HG03565 (cell line): ENCODE data around the gene MCTS1.
A peak's percentile ranks its signal among the peaks of the same experiment; 100 is the strongest.
"Not testable (repeated sequence)": the region's sequence is repeated elsewhere in the genome, so short reads cannot be mapped to it uniquely, and the experiment has no call there.

ENCODE experiments used
- ATAC-seq: cut with Tn5 transposase; IDR thresholded peaks from one replicate; pipeline ENCODE4 v1.9.1; 2021; ENCODE audit warnings: mild to moderate bottlenecking, moderate library complexity; ENCODE audit not compliant: unreplicated experiment

Gene MCTS1

GRCh38 chrX:120625371-120625770, 21.5 kb downstream of the MCTS1 start:
- no peak for ATAC-seq

- peak; percentile 95 for ATAC-seq
Measured at GRCh38 chrX:120629667-120630537, 26.0 kb downstream of the MCTS1 start, which contains the start of gene C1GALT1C1. TSS of gene C1GALT1C1 (minus strand) at chrX:120630054. CDS start at chrX:120627166, 2,888 bp downstream.

DNA sequence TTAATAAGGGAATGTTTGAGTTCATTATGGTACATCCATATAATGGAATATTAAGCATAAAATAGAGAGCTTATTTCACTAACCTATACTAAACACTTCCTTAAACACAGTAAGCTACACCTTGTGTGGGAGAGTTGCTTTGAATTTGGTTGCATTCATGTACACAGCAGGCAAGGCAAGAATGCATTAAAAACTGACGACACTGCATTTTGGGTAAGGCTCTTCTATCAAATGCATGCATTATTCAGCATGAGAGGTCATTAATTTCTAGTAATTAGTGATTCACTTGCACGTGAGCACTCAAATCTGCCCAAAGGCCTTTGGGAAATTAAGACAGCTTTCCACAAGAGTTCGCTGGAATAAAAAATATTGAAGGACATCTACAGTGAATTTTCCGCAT, 34.7 kb downstream of the MCTS1 start:
- no peak for ATAC-seq

DNA sequence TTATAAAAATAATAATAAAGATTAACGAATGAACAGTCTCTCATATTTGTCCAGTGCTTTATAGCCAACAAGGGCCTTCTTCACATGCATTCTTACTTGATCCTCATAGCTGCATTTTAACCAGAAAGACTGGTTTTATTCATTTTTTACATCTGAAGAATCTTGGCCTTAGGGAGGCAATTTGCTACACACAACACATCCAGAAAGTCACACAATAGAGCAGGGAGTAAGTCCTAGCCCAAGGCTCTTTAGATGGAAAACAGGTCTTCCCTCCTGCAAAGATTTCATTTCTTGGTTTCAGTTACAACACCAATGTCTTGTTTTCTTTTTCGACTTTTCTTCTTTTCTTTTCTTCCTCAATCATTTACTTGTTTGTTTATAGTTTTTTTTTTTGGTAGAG, 39.0 kb downstream of the MCTS1 start:
- no peak for ATAC-seq

- no peak for ATAC-seq
Measured at GRCh38 chrX:120647127-120647526, 43.2 kb downstream of the MCTS1 start.

GRCh38 chrX:120652256-120652655, 48.4 kb downstream of the MCTS1 start:
- not testable (repeated sequence) for ATAC-seq

DNA sequence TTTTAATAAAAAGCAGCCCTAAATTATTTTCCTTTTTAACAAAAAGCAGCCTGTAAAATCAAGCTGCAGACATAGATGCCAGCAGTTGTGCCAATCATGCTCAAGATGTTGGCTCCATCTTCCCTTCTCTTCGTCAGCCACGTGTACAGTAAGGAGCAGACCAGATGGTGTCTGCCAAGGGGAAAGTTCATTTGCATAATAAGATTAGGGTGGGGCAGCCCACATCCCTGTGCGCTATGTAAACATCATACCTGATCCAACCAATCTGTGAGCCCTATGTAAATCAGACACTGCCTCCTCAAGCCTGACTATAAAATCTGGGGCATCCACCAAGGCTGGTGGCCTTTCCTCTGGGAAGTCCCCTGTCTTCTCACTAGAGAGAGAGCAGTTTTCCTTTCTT, 49.1 kb downstream of the MCTS1 start:
- ATAC-seq = no peak

- ATAC-seq = no peak
Measured at GRCh38 chrX:120660637-120661036, 56.7 kb downstream of the MCTS1 start.
